WTC11 (cell line): ENCODE measurements around the gene OSBPL6. TPM values are rescaled to one million over a fixed set of nuclear protein-coding genes. Genes with fewer than 3 reads are reported as not detected.

Experiments
- ATAC-seq: fragments of 200-7000 bp; cut with Tn5 transposase; 2 replicates; pipeline ENCODE4 v1.10.0; 2021; ENCODE audit warnings: mild to moderate bottlenecking, moderate library complexity
- CTCF ChIA-PET: fragments of 300-600 bp; sonication (Branson Sonifier 250); formaldehyde crosslinking; loops from one replicate; lab custom pipeline; 2021; ENCODE audit warnings: antibody characterized with exemption; lab: Charles Lee
- POLR2A ChIA-PET: fragments of 350-600 bp; sonication (Branson Sonifier 250); formaldehyde crosslinking; loops from one replicate; lab custom pipeline; 2021; ENCODE audit warnings: antibody characterized with exemption; lab: Charles Lee
- DNase-seq: peaks from one replicate; pipeline ENCODE4 v3.0.0; 2021; ENCODE audit warnings: low spot score
- H3K27ac Mint-ChIP-seq: 2 replicates; pipeline ENCODE4 v1.8.0; 2021; ENCODE audit warnings: mixed read lengths
- H3K27me3 Mint-ChIP-seq: 2 replicates; pipeline ENCODE4 v1.8.0; 2021; ENCODE audit warnings: low read depth, mild to moderate bottlenecking, moderate library complexity, mixed read lengths
- H3K36me3 Mint-ChIP-seq: 2 replicates; pipeline ENCODE4 v1.8.0; 2021; ENCODE audit warnings: mixed read lengths
- H3K4me1 Mint-ChIP-seq: 2 replicates; pipeline ENCODE4 v1.8.0; 2022; ENCODE audit warnings: mixed read lengths
- H3K4me3 Mint-ChIP-seq: 2 replicates; pipeline ENCODE4 v1.8.0; 2021; ENCODE audit warnings: mild to moderate bottlenecking, moderate library complexity, mixed read lengths
- H3K9me3 Mint-ChIP-seq: 2 replicates; pipeline ENCODE4 v1.8.0; 2021; ENCODE audit warnings: mixed read lengths
- CREM ChIP-seq: sonication (generic); formaldehyde crosslinking; IDR thresholded peaks from 2 replicates; pipeline ENCODE4 v1.8.1; 2022; ENCODE audit warnings: mild to moderate bottlenecking, missing genetic modification reagents, moderate library complexity
- ELF4 ChIP-seq: sonication (generic); formaldehyde crosslinking; IDR thresholded peaks from 2 replicates; pipeline ENCODE4 v1.8.1; 2022; ENCODE audit warnings: low read depth, mild to moderate bottlenecking, moderate library complexity, missing genetic modification reagents
- ESRRA ChIP-seq: sonication (generic); formaldehyde crosslinking; IDR thresholded peaks from 2 replicates; pipeline ENCODE4 v1.8.1; 2022; ENCODE audit warnings: mild to moderate bottlenecking, missing genetic modification reagents, borderline replicate concordance
- FOXJ3 ChIP-seq: sonication (generic); formaldehyde crosslinking; IDR thresholded peaks from 2 replicates; pipeline ENCODE4 v1.9.0; 2021; ENCODE audit warnings: missing genetic modification reagents, mild to moderate bottlenecking, borderline replicate concordance
- HMGA2 ChIP-seq: fragments of 250-450 bp; sonication (Bioruptor Pico); IDR thresholded peaks from 2 replicates; pipeline ENCODE4 v1.4.0; 2021; ENCODE audit warnings: mild to moderate bottlenecking, moderate library complexity
- JAZF1 ChIP-seq: fragments of 250-450 bp; sonication (Bioruptor Pico); IDR thresholded peaks from 2 replicates; pipeline ENCODE4 v1.9.0; 2021; ENCODE audit warnings: moderate library complexity, mild to moderate bottlenecking, inconsistent platforms
- NFATC4 ChIP-seq: fragments of 250-450 bp; sonication (Bioruptor Pico); IDR thresholded peaks from 2 replicates; pipeline ENCODE4 v1.9.0; 2021; ENCODE audit warnings: mild to moderate bottlenecking
- NFE2L1 ChIP-seq: sonication (generic); formaldehyde crosslinking; IDR thresholded peaks from 2 replicates; pipeline ENCODE4 v1.8.1; 2023; ENCODE audit warnings: missing genetic modification reagents
- PRRX2 ChIP-seq: fragments of 250-450 bp; sonication (Bioruptor Pico); IDR thresholded peaks from 2 replicates; pipeline ENCODE4 v1.8.0; 2021; ENCODE audit warnings: mild to moderate bottlenecking
- SP1 ChIP-seq: sonication (generic); formaldehyde crosslinking; conservative IDR thresholded peaks from 2 replicates; pipeline ENCODE4 v1.8.1; 2022; ENCODE audit warnings: missing genetic modification reagents
- TCF7 ChIP-seq: sonication (generic); formaldehyde crosslinking; IDR thresholded peaks from 2 replicates; pipeline ENCODE4 v1.8.0; 2022; ENCODE audit warnings: mild to moderate bottlenecking, low read depth, missing genetic modification reagents, moderate library complexity
- TEAD1 ChIP-seq: sonication (generic); formaldehyde crosslinking; IDR thresholded peaks from 2 replicates; pipeline ENCODE4 v1.8.0; 2022; ENCODE audit warnings: mild to moderate bottlenecking, missing genetic modification reagents
- ZBTB21 ChIP-seq: sonication (generic); formaldehyde crosslinking; IDR thresholded peaks from 2 replicates; pipeline ENCODE4 v1.8.1; 2023; ENCODE audit warnings: mild to moderate bottlenecking, missing genetic modification reagents, borderline replicate concordance
- ZNF232 ChIP-seq: sonication (generic); formaldehyde crosslinking; IDR thresholded peaks from 2 replicates; pipeline ENCODE4 v1.8.0; 2022; ENCODE audit warnings: mild to moderate bottlenecking, missing genetic modification reagents
- ZNF263 ChIP-seq: sonication (generic); formaldehyde crosslinking; IDR thresholded peaks from 2 replicates; pipeline ENCODE4 v1.8.1; 2022; ENCODE audit warnings: low read depth, mild to moderate bottlenecking, moderate library complexity, missing genetic modification reagents
- ZNF423 ChIP-seq: fragments of 250-450 bp; sonication (Bioruptor Pico); IDR thresholded peaks from 2 replicates; pipeline ENCODE4 v2.1.2; 2022; ENCODE audit warnings: mild to moderate bottlenecking, moderate library complexity
- ZNF671 ChIP-seq: fragments of 250-450 bp; sonication (Bioruptor Pico); IDR thresholded peaks from 2 replicates; pipeline ENCODE4 v1.8.0; 2021; ENCODE audit warnings: mild to moderate bottlenecking
- total RNA-seq: library from RNA; stranded (reverse); gene quantifications from 3 replicates; pipeline ENCODE4 v1.2.3, GENCODE V29; 2021
- TF ChIP-seq, protein P1 (sequence below): sonication (generic); formaldehyde crosslinking; IDR thresholded peaks from 2 replicates; pipeline ENCODE4 v1.8.0; 2022; ENCODE audit warnings: mild to moderate bottlenecking, missing genetic modification reagents
- TF ChIP-seq, protein P2 (sequence below): sonication (generic); formaldehyde crosslinking; IDR thresholded peaks from 2 replicates; pipeline ENCODE4 v1.8.1; 2022; ENCODE audit warnings: low read depth, missing genetic modification reagents, borderline replicate concordance
- TF ChIP-seq, protein P3 (sequence below): sonication (generic); formaldehyde crosslinking; conservative IDR thresholded peaks from 2 replicates; pipeline ENCODE4 v1.8.1; 2023; ENCODE audit warnings: mild to moderate bottlenecking, low read depth, missing genetic modification reagents, moderate library complexity
- TF ChIP-seq, protein P4 (sequence below): sonication (generic); formaldehyde crosslinking; IDR thresholded peaks from 2 replicates; pipeline ENCODE4 v1.8.1; 2023; ENCODE audit warnings: mild to moderate bottlenecking, moderate library complexity, missing genetic modification reagents
- TF ChIP-seq, protein P5 (sequence below): sonication (generic); formaldehyde crosslinking; IDR thresholded peaks from 2 replicates; pipeline ENCODE4 v1.8.1; 2022; ENCODE audit warnings: low read depth, mild to moderate bottlenecking, moderate library complexity, missing genetic modification reagents, borderline replicate concordance
- TF ChIP-seq, protein P6 (sequence below): fragments of 200-600 bp; IDR thresholded peaks from 2 replicates; pipeline ENCODE4 v1.8.0; 2022; ENCODE audit warnings: antibody characterized with exemption
- TF ChIP-seq, protein P7 (sequence below): sonication (generic); formaldehyde crosslinking; IDR thresholded peaks from 2 replicates; pipeline ENCODE4 v1.8.0; 2023; ENCODE audit warnings: missing genetic modification reagents

OSBPL6 gene
- total RNA-seq, 1 experiment from 2014 or later = 9.2 TPM

DNA sequence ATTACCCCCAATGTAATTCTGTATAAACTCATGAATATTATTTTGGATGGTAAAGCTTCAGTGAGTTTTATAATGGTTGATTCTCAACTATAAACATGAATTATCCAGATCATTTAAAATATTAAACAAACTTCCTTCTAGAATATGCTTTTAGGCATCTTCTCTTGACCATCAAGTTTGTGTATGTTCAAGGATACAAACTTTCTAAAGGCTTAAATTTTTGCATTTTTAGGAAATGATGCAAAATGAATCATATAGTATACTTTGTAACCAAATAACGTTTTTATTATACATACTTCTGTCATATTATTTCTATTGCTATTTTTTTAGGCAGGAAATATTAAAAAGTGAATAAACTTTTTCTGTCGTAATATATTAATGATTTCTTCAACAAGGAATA is 62.8 kb downstream of the OSBPL6 start:
- ChIA-PET CTCF (interaction anchor here (0.6 kb wide), 1 partner anchor 67 kb away, joined by 3 read pairs; no protein-coding TSS in a partner anchor), POLR2A (no interaction called here)
- Mint-ChIP-seq H3K4me3 (no peak overlapping the region), H3K36me3 (no peaks in the 10 kb centered on the region), H3K27me3 (no peaks in the 10 kb centered on the region), H3K4me1 (peaks cover 19% of the 10 kb centered on the region), H3K9me3 (no peaks in the 10 kb centered on the region), H3K27ac (no peak overlapping the region)
- TF ChIP-seq SP1 (CRISPR knock-in tag) (no peak), ZNF671 (CRISPR knock-in tag) (no peak)
- TF ChIP-seq, protein P1, sequence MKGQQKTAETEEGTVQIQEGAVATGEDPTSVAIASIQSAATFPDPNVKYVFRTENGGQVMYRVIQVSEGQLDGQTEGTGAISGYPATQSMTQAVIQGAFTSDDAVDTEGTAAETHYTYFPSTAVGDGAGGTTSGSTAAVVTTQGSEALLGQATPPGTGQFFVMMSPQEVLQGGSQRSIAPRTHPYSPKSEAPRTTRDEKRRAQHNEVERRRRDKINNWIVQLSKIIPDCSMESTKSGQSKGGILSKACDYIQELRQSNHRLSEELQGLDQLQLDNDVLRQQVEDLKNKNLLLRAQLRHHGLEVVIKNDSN (CRISPR knock-in tag) = no peak
- TF ChIP-seq, protein P2, sequence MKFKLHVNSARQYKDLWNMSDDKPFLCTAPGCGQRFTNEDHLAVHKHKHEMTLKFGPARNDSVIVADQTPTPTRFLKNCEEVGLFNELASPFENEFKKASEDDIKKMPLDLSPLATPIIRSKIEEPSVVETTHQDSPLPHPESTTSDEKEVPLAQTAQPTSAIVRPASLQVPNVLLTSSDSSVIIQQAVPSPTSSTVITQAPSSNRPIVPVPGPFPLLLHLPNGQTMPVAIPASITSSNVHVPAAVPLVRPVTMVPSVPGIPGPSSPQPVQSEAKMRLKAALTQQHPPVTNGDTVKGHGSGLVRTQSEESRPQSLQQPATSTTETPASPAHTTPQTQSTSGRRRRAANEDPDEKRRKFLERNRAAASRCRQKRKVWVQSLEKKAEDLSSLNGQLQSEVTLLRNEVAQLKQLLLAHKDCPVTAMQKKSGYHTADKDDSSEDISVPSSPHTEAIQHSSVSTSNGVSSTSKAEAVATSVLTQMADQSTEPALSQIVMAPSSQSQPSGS = no peak
- TF ChIP-seq, protein P3, sequence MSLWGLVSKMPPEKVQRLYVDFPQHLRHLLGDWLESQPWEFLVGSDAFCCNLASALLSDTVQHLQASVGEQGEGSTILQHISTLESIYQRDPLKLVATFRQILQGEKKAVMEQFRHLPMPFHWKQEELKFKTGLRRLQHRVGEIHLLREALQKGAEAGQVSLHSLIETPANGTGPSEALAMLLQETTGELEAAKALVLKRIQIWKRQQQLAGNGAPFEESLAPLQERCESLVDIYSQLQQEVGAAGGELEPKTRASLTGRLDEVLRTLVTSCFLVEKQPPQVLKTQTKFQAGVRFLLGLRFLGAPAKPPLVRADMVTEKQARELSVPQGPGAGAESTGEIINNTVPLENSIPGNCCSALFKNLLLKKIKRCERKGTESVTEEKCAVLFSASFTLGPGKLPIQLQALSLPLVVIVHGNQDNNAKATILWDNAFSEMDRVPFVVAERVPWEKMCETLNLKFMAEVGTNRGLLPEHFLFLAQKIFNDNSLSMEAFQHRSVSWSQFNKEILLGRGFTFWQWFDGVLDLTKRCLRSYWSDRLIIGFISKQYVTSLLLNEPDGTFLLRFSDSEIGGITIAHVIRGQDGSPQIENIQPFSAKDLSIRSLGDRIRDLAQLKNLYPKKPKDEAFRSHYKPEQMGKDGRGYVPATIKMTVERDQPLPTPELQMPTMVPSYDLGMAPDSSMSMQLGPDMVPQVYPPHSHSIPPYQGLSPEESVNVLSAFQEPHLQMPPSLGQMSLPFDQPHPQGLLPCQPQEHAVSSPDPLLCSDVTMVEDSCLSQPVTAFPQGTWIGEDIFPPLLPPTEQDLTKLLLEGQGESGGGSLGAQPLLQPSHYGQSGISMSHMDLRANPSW (CRISPR knock-in tag) = no peak
- TF ChIP-seq, protein P4, sequence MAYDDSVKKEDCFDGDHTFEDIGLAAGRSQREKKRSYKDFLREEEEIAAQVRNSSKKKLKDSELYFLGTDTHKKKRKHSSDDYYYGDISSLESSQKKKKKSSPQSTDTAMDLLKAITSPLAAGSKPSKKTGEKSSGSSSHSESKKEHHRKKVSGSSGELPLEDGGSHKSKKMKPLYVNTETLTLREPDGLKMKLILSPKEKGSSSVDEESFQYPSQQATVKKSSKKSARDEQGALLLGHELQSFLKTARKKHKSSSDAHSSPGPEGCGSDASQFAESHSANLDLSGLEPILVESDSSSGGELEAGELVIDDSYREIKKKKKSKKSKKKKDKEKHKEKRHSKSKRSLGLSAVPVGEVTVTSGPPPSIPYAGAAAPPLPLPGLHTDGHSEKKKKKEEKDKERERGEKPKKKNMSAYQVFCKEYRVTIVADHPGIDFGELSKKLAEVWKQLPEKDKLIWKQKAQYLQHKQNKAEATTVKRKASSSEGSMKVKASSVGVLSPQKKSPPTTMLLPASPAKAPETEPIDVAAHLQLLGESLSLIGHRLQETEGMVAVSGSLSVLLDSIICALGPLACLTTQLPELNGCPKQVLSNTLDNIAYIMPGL (CRISPR knock-in tag) = no peak
- no peak for ATAC-seq
- DNase-seq = no peak

DNA sequence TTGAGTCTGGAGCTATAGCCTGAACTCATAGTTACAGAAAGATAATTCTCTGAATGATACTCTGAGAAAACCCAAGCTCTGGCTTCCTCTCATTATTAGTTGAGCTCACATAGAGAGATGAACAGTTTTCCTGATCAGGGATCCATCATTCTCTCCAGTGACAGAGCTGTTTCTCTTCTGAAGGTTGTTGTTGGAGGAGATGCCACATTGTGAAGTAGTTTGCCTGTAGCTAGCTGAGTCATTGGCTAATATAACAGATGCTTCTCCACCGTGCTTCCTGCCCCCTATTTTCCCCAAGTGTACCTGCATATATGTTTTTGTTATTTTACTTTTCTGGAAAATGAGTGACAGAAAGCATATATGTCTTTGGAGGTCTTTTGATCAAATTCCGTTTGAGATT is 64.6 kb downstream of the OSBPL6 start:
- Mint-ChIP-seq H3K27ac (no peak overlapping the region), H3K9me3 (no peaks in the 10 kb centered on the region), H3K4me3 (no peak overlapping the region), H3K27me3 (no peaks in the 10 kb centered on the region), H3K4me1 (peaks cover 19% of the 10 kb centered on the region), H3K36me3 (no peaks in the 10 kb centered on the region)
- ChIA-PET CTCF (interaction anchor here (0.8 kb wide), 1 partner anchor 20 kb away, joined by 3 read pairs; no protein-coding TSS in a partner anchor), POLR2A (no interaction called here)
- no peak for ATAC-seq
- TF ChIP-seq TCF7 = no peak
- TF ChIP-seq PRRX2 (CRISPR knock-in tag) = no peak
- no peak for TF ChIP-seq CREM (CRISPR knock-in tag)
- no peak for TF ChIP-seq FOXJ3
- no peak for TF ChIP-seq NFATC4 (CRISPR knock-in tag)
- no peak for TF ChIP-seq ZNF263 (CRISPR knock-in tag)
- no peak for TF ChIP-seq ESRRA (CRISPR knock-in tag)
- TF ChIP-seq ZNF423 (CRISPR knock-in tag) = no peak
- TF ChIP-seq, protein P5, sequence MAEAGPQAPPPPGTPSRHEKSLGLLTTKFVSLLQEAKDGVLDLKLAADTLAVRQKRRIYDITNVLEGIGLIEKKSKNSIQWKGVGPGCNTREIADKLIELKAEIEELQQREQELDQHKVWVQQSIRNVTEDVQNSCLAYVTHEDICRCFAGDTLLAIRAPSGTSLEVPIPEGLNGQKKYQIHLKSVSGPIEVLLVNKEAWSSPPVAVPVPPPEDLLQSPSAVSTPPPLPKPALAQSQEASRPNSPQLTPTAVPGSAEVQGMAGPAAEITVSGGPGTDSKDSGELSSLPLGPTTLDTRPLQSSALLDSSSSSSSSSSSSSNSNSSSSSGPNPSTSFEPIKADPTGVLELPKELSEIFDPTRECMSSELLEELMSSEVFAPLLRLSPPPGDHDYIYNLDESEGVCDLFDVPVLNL (CRISPR knock-in tag) = no peak
- TF ChIP-seq ZNF232 (CRISPR knock-in tag) = no peak
- TF ChIP-seq NFE2L1 (CRISPR knock-in tag) = no peak
- TF ChIP-seq JAZF1 (CRISPR knock-in tag) = no peak
- TF ChIP-seq, protein P6, sequence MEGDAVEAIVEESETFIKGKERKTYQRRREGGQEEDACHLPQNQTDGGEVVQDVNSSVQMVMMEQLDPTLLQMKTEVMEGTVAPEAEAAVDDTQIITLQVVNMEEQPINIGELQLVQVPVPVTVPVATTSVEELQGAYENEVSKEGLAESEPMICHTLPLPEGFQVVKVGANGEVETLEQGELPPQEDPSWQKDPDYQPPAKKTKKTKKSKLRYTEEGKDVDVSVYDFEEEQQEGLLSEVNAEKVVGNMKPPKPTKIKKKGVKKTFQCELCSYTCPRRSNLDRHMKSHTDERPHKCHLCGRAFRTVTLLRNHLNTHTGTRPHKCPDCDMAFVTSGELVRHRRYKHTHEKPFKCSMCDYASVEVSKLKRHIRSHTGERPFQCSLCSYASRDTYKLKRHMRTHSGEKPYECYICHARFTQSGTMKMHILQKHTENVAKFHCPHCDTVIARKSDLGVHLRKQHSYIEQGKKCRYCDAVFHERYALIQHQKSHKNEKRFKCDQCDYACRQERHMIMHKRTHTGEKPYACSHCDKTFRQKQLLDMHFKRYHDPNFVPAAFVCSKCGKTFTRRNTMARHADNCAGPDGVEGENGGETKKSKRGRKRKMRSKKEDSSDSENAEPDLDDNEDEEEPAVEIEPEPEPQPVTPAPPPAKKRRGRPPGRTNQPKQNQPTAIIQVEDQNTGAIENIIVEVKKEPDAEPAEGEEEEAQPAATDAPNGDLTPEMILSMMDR = no peak
- no peak for TF ChIP-seq TEAD1
- no peak for TF ChIP-seq ELF4 (CRISPR knock-in tag)
- TF ChIP-seq HMGA2 = no peak
- TF ChIP-seq, protein P7, sequence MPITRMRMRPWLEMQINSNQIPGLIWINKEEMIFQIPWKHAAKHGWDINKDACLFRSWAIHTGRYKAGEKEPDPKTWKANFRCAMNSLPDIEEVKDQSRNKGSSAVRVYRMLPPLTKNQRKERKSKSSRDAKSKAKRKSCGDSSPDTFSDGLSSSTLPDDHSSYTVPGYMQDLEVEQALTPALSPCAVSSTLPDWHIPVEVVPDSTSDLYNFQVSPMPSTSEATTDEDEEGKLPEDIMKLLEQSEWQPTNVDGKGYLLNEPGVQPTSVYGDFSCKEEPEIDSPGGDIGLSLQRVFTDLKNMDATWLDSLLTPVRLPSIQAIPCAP (CRISPR knock-in tag) = no peak
- no peak for TF ChIP-seq ZBTB21 (CRISPR knock-in tag)
- no peak for DNase-seq
